T-cell (primary cell): ENCODE data around the gene ILF2. TPM values are rescaled to one million over a fixed set of nuclear protein-coding genes. Genes with fewer than 3 reads are reported as not detected.

Experiments
- ATAC-seq, 4 experiments: fragments of 200-7000 bp in 3 of 4; fragments of 150-1000 bp in 1 of 4; cut with Tn5 transposase; replicated peaks in 1 of 4; 1 replicate in 3 of 4; 2 replicates in 1 of 4; pipeline ENCODE4 v1.10.0; 2021; ENCODE audit warnings: moderate library complexity in 3 of 4, mild to moderate bottlenecking in 2 of 4, moderate number of reproducible peaks in 1 of 4
- CTCF ChIA-PET, 2 donors: fragments of 300-600 bp; sonication (Branson Sonifier 250); formaldehyde crosslinking; loops; one replicate each; lab custom pipeline; 2022; ENCODE audit warnings: antibody characterized with exemption in 2 of 2; lab: Charles Lee
- POLR2A ChIA-PET, 2 donors: fragments of 300-600 bp; sonication (Branson Sonifier 250); formaldehyde crosslinking; loops; one replicate each; lab custom pipeline; 2022; ENCODE audit warnings: antibody characterized with exemption in 2 of 2; lab: Charles Lee
- DNase-seq, 35 experiments: peaks; one replicate each; pipeline versions ENCODE4 v3.0.0 to v3.0.0-alpha.2; 2013 to 2023
- H3K27ac ChIP-seq: one replicate; pipeline ENCODE4 v1.5.1; 2013; ENCODE audit warnings: low read length
- H3K27me3 ChIP-seq, 2 experiments: replicated peaks in 1 of 2; 1 replicate in 1 of 2; 2 replicates in 1 of 2; pipeline versions ENCODE4 v1.6.1 to v1.7.0; 2013; ENCODE audit warnings: low read length in 1 of 2, mixed read lengths in 1 of 2; ENCODE audit not compliant: control insufficient read depth in 2 of 2, insufficient read depth in 2 of 2; ENCODE audit errors: extremely low read depth in 1 of 2
- H3K36me3 ChIP-seq, 2 donors: 1 replicate in 1 of 2; 2 replicates in 1 of 2; pipeline versions ENCODE4 v1.6.1 to v1.7.0; 2013; ENCODE audit warnings: low read length in 1 of 2; ENCODE audit not compliant: control insufficient read depth in 2 of 2, insufficient read depth in 1 of 2; ENCODE audit errors: extremely low read depth in 1 of 2
- H3K4me1 ChIP-seq, 2 experiments: 1 replicate in 1 of 2; 2 replicates in 1 of 2; pipeline versions ENCODE4 v1.6.1 to v1.7.0; 2013; ENCODE audit warnings: low read length in 2 of 2, mixed read lengths in 1 of 2; ENCODE audit not compliant: insufficient read depth in 2 of 2, control insufficient read depth in 1 of 2; ENCODE audit errors: extremely low read depth in 1 of 2
- H3K4me3 ChIP-seq, 2 donors: 1 replicate in 1 of 2; 2 replicates in 1 of 2; pipeline versions ENCODE4 v1.5.1 to v1.7.0; 2013; ENCODE audit warnings: mild to moderate bottlenecking in 2 of 2, low read length in 1 of 2, moderate library complexity in 1 of 2; ENCODE audit not compliant: control insufficient read depth in 1 of 2; ENCODE audit errors: extremely low read depth in 1 of 2
- H3K9me3 ChIP-seq: 2 replicates; pipeline ENCODE4 v1.7.0; 2013
- H3K27ac Mint-ChIP-seq, 2 donors: one replicate each; pipeline ENCODE4 v1.8.0; 2020 to 2021; ENCODE audit warnings: mild to moderate bottlenecking in 2 of 2, mixed read lengths in 2 of 2
- H3K27me3 Mint-ChIP-seq, 2 donors: one replicate each; pipeline ENCODE4 v1.8.0; 2021 to 2022; ENCODE audit warnings: mixed read lengths in 2 of 2
- H3K36me3 Mint-ChIP-seq: one replicate; pipeline ENCODE4 v1.8.0; 2021; ENCODE audit warnings: mixed read lengths
- H3K4me1 Mint-ChIP-seq, 3 donors: one replicate each; pipeline ENCODE4 v1.8.0; 2020 to 2022; ENCODE audit warnings: mixed read lengths in 3 of 3, mild to moderate bottlenecking in 1 of 3
- H3K4me3 Mint-ChIP-seq, 3 donors: one replicate each; pipeline ENCODE4 v1.8.0; 2020 to 2022; ENCODE audit warnings: mild to moderate bottlenecking in 3 of 3, mixed read lengths in 3 of 3, moderate library complexity in 3 of 3
- H3K9me3 Mint-ChIP-seq, 3 donors: one replicate each; pipeline ENCODE4 v1.8.0; 2020 to 2022; ENCODE audit warnings: mixed read lengths in 3 of 3
- WGBS: methylation state at CpG from one replicate; pipeline ENCODE4 v1.1.5; 2013; ENCODE audit warnings: missing lambda C conversion rate; ENCODE audit not compliant: insufficient coverage; 5-methylcytosine and 5-hydroxymethylcytosine counted together
- total RNA-seq, 35 experiments: library from RNA in 6 of 35; stranded (reverse) in 6 of 35; fragments of 120-200 nt in 1 of 35; gene quantifications; one replicate each; pipeline versions ENCODE4 v1.2.1 to v1.2.4 and lab custom pipeline; 2013 to 2026

ILF2 gene
- total RNA-seq, 5 donors from 2014 or later (not counting 1 experiment from before 2014, with no cell fraction given), result 86.6 to 137 (median 90.0) TPM

- 69% methylated on average over 2 of the region's 5 CpGs for WGBS
- ATAC-seq, result no peak
- no peaks in the 10 kb centered on the region for H3K9me3 Mint-ChIP-seq
- no peak overlapping the region for H3K4me3 Mint-ChIP-seq
- peaks cover 24 to 26% (median 25%) of the 10 kb centered on the region in 3 donors for H3K4me1 Mint-ChIP-seq
- Histone ChIP-seq H3K27ac (no peak overlapping the region), H3K4me3 (no peak overlapping the region), H3K36me3 (peaks cover 34 to 77% of the 10 kb centered on the region in 2 donors), H3K27me3 (no peaks in the 10 kb centered on the region), H3K9me3 (no peaks in the 10 kb centered on the region), H3K4me1 (peaks cover 8 to 17% of the 10 kb centered on the region in 2 experiments)
- peaks cover 50% of the 10 kb centered on the region for H3K36me3 Mint-ChIP-seq
- no peaks in the 10 kb centered on the region for H3K27me3 Mint-ChIP-seq
- CTCF ChIA-PET, result interaction anchor here in 1 of 2 donors (0.6 kb wide), 1 partner anchor 9 kb away, joined by 6 read pairs; no protein-coding TSS in a partner anchor
- POLR2A ChIA-PET, result no interaction called here
- H3K27ac Mint-ChIP-seq, result no peak overlapping the region
- no peak for DNase-seq
These were observed 7.6 kb downstream of the ILF2 start for GRCh38 chr1:153663211-153663610.

- POLR2A ChIA-PET, result no interaction called here
- CTCF ChIA-PET, result interaction anchor here in 1 of 2 donors (0.8 kb wide), 1 partner anchor 29 kb away, joined by 3 read pairs; no protein-coding TSS in a partner anchor
- no peaks in the 10 kb centered on the region for H3K27me3 ChIP-seq
- H3K27me3 Mint-ChIP-seq, result no peaks in the 10 kb centered on the region
- no peak overlapping the region for H3K27ac Mint-ChIP-seq
- H3K27ac ChIP-seq, result no peak overlapping the region
- H3K36me3 Mint-ChIP-seq, result peaks cover 40% of the 10 kb centered on the region
- no peak overlapping the region for H3K4me3 ChIP-seq
- DNase-seq, result no peak
- H3K4me1 Mint-ChIP-seq, result peaks cover 16 to 18% (median 18%) of the 10 kb centered on the region in 3 donors
- no peak for ATAC-seq
- peaks cover 28 to 67% of the 10 kb centered on the region in 2 donors for H3K36me3 ChIP-seq
- no peak overlapping the region for H3K4me3 Mint-ChIP-seq
- H3K4me1 ChIP-seq, result peaks cover 5 to 22% of the 10 kb centered on the region in 2 experiments
- no peaks in the 10 kb centered on the region for H3K9me3 ChIP-seq
- no CpG with 5 or more reads among the region's 2 CpGs for WGBS
- H3K9me3 Mint-ChIP-seq, result no peaks in the 10 kb centered on the region
These were observed 8.5 kb downstream of the ILF2 start for GRCh38 chr1:153662269-153662668.

DNA sequence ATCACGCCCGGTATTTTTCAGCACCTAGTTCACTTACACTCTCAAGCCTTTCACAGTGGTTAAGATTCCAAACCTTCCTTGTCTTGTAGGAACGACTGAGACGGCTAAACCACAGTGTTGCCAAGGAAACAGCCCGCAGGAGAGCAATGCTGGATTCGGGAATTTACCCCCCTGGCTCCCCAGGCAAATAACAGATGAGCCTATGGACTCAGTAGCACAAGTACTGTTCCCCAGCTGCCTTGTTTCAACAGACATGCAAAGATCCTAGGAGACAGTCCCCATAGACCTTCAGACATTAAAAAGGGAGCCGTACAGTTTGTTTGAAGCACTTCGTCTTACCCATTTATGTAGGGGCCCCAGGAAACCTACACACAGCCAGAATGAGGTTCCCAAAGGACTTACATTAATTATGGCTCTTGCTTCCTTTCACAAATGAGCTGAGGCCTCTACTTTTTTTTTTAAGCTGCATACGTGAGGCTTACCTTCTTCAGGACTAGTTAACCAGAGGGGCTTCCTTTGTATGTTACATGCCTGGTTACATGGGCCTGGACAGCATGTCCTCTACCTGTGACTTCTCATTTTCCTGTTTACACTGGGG is 9.6 kb downstream of the ILF2 start:
- peaks cover 16 to 18% (median 18%) of the 10 kb centered on the region in 3 donors for H3K4me1 Mint-ChIP-seq
- no peaks in the 10 kb centered on the region for H3K27me3 Mint-ChIP-seq
- POLR2A ChIA-PET, result no interaction called here
- H3K4me3 Mint-ChIP-seq, result peak overlapping the region in 2 of 3 donors; percentile 27 to 31
- H3K27ac Mint-ChIP-seq, result no peak overlapping the region
- DNase-seq, result no peak
- Histone ChIP-seq H3K9me3 (no peaks in the 10 kb centered on the region), H3K27me3 (no peaks in the 10 kb centered on the region), H3K4me1 (peaks cover 5 to 22% of the 10 kb centered on the region in 2 experiments), H3K4me3 (no peak overlapping the region), H3K36me3 (peaks cover 23 to 57% of the 10 kb centered on the region in 2 donors), H3K27ac (no peak overlapping the region)
- H3K36me3 Mint-ChIP-seq, result peaks cover 35% of the 10 kb centered on the region
- no peaks in the 10 kb centered on the region for H3K9me3 Mint-ChIP-seq
- 76% methylated on average over 6 of the region's 9 CpGs for WGBS
- CTCF ChIA-PET, result no interaction called here
- ATAC-seq, result no peak

DNA sequence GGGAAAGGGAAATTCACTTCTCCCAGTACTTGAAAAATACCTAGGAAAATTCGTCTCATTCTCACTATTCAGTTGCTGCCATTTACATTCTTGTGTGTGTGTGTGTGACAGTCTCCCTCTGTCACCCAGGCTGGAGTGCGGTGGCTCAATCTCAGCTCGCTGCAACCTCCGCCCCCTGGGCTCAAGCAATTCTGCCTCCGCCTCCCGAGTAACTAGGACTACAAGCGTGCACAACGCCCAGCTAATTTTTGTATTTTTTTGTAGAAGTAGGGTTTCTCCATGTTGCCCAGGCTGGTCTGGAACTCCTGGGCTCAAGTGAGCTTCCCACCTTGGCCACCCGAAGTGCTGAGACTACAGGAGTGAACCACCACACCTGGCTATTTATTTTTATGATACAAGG is 11.1 kb downstream of the ILF2 start:
- CTCF ChIA-PET, result interaction anchor here in 1 of 2 donors (2.1 kb wide), 1 partner anchor 26 kb away, joined by 6 read pairs; the partner anchor contains the start of gene CHTOP
- Histone ChIP-seq H3K27me3 (no peaks in the 10 kb centered on the region), H3K36me3 (peaks cover 17 to 41% of the 10 kb centered on the region in 2 donors), H3K9me3 (no peaks in the 10 kb centered on the region), H3K4me3 (no peak overlapping the region), H3K4me1 (peaks cover 5 to 22% of the 10 kb centered on the region in 2 experiments), H3K27ac (no peak overlapping the region)
- DNase-seq (no peak), ATAC-seq (no peak)
- H3K36me3 Mint-ChIP-seq, result peaks cover 22% of the 10 kb centered on the region
- POLR2A ChIA-PET, result interaction anchor here (1.1 to 2.1 kb wide), 2 partner anchors 11 to 25 kb away, joined by 3 to 9 read pairs; partner anchors contain the start of gene CHTOP (in 1 of the 2)
- peak overlapping the region; percentile 92 to 94 (median 94) for H3K4me3 Mint-ChIP-seq
- H3K4me1 Mint-ChIP-seq, result peaks cover 16 to 18% (median 17%) of the 10 kb centered on the region in 3 donors
- H3K27me3 Mint-ChIP-seq, result no peaks in the 10 kb centered on the region
- peak overlapping the region; percentile 93 to 94 for H3K27ac Mint-ChIP-seq
- H3K9me3 Mint-ChIP-seq, result no peaks in the 10 kb centered on the region
- no CpG with 5 or more reads among the region's 9 CpGs for WGBS

GRCh38 chr1:153659175-153659534 is 11.6 kb downstream of the ILF2 start:
- ChIA-PET POLR2A (interaction anchor here (1.1 to 2.1 kb wide), 2 partner anchors 11 to 25 kb away, joined by 3 to 9 read pairs; partner anchors contain the start of gene CHTOP (in 1 of the 2)), CTCF (interaction anchor here in 1 of 2 donors (2.1 kb wide), 1 partner anchor 25 kb away, joined by 6 read pairs; the partner anchor contains the start of gene CHTOP)
- WGBS, result 0% methylated on average over 3 of the region's 8 CpGs
- Mint-ChIP-seq H3K36me3 (peaks cover 19% of the 10 kb centered on the region), H3K4me1 (peaks cover 16 to 18% (median 17%) of the 10 kb centered on the region in 3 donors), H3K27ac (peak overlapping the region; percentile 93 to 94), H3K4me3 (peak overlapping the region; percentile 92 to 94 (median 94)), H3K9me3 (no peaks in the 10 kb centered on the region), H3K27me3 (no peaks in the 10 kb centered on the region)
- ATAC-seq (no peak), DNase-seq (no peak)
- no peaks in the 10 kb centered on the region for H3K27me3 ChIP-seq
- peaks cover 14 to 36% of the 10 kb centered on the region in 2 donors for H3K36me3 ChIP-seq
- H3K27ac ChIP-seq, result peak overlapping the region; percentile 61
- H3K4me3 ChIP-seq, result peak overlapping the region; percentile 79 to 80
- no peaks in the 10 kb centered on the region for H3K9me3 ChIP-seq
- peaks cover 5 to 22% of the 10 kb centered on the region in 2 experiments for H3K4me1 ChIP-seq

DNA sequence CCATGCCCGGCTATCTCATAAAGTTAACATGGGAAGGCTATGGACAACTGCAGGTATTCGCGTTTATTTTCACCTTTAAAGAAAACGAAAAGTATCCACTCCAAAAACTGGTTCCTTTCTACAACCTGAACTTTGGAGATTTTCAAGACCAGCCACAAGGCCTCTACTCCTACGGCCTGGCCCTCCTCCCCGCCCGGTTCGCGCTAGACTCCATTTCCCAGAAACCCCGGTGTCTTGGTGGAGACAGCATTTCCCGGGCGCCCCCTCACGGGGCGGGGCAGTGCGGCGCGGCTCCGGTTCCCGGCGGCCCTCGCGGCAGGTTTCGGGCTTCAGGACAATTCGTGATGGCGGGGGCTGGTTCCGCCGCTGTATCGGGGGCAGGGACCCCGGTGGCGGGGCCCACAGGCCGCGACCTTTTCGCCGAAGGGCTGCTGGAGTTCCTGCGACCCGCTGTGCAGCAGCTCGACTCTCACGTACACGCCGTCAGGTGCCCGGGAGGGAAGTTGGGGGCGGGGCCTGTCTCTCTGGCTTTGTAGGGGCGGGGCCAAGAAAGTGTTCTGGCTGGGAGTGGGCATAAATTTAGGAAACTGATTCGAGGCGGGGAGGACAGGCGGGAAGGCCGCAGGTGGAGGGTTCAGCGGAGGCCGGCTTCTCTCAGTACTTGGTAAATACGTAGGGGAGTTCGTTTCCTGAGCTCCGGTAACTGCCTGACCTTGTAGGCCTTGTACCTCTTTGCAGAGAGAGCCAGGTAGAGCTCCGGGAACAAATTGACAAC is 12.2 kb downstream of the ILF2 start, which contains the start of gene SNAPIN:
Gene SNAPIN (plus strand): TSS at position 304 of the 775 bp plus-strand sequence. CDS start 41 bp downstream, at position 345.
- under 1% methylated on average over 49 of the region's 53 CpGs for WGBS
- DNase-seq (peak; percentile 73 to 93 (median 84)), ATAC-seq (peak; percentile 95 to 99 (median 98))
- peaks cover 5 to 22% of the 10 kb centered on the region in 2 experiments for H3K4me1 ChIP-seq
- H3K4me1 Mint-ChIP-seq, result peaks cover 16 to 18% (median 17%) of the 10 kb centered on the region in 3 donors
- H3K4me3 ChIP-seq, result peak within 1 kb of the TSS; percentile 79 to 80
- no peaks in the 10 kb centered on the region for H3K27me3 ChIP-seq
- H3K27me3 Mint-ChIP-seq, result no peaks in the 10 kb centered on the region
- no peaks in the 10 kb centered on the region for H3K9me3 ChIP-seq
- ChIA-PET POLR2A (interaction anchor here in 1 of 2 donors (0.5 to 2.1 kb wide), 2 partner anchors 24 to 69 kb away, joined by 4 to 9 read pairs; partner anchors contain the start of genes CHTOP and INTS3), CTCF (interaction anchor here in 1 of 2 donors (2.1 kb wide), 1 partner anchor 25 kb away, joined by 6 read pairs; the partner anchor contains the start of gene CHTOP)
- peak within 1 kb of the TSS; percentile 93 to 94 for H3K27ac Mint-ChIP-seq
- H3K4me3 Mint-ChIP-seq, result peak within 1 kb of the TSS; percentile 92 to 94 (median 94)
- peaks cover 15% of the 10 kb centered on the region for H3K36me3 Mint-ChIP-seq
- H3K27ac ChIP-seq, result peak within 1 kb of the TSS; percentile 61
- peaks cover 14 to 31% of the 10 kb centered on the region in 2 donors for H3K36me3 ChIP-seq
- no peaks in the 10 kb centered on the region for H3K9me3 Mint-ChIP-seq
